ENCODE measurements around the gene GABRB1.

Gene GABRB1

DNA sequence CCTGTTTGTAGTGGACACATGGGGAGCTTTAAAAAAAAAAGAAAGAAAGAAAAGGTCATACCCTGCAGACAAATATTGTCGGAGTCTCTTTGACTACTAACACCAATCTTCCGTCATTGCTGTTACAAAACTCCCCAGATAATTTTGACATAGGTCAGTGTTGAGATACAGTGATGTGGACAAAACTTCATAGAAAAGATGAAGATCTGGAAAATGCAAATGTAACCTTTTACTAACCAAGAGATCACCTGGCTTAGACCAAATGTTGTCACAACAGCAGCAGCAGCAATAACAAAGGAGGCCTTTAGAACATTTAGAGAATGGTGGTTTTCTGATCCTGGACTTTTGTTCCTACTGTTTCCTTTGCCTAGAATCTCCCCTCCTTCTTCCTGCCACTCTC, 440.2 kb downstream of the GABRB1 start:
- no peak overlapping the region for H3K4me3 ChIP-seq
- no peak overlapping the region for H3K27ac ChIP-seq
- TF ChIP-seq, protein P1, sequence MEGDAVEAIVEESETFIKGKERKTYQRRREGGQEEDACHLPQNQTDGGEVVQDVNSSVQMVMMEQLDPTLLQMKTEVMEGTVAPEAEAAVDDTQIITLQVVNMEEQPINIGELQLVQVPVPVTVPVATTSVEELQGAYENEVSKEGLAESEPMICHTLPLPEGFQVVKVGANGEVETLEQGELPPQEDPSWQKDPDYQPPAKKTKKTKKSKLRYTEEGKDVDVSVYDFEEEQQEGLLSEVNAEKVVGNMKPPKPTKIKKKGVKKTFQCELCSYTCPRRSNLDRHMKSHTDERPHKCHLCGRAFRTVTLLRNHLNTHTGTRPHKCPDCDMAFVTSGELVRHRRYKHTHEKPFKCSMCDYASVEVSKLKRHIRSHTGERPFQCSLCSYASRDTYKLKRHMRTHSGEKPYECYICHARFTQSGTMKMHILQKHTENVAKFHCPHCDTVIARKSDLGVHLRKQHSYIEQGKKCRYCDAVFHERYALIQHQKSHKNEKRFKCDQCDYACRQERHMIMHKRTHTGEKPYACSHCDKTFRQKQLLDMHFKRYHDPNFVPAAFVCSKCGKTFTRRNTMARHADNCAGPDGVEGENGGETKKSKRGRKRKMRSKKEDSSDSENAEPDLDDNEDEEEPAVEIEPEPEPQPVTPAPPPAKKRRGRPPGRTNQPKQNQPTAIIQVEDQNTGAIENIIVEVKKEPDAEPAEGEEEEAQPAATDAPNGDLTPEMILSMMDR (IDR thresholded peaks at IDR 0.05): no peak
- no peak for DNase-seq (ENCODE audit: low spot score)

- no peak for DNase-seq (ENCODE audit: low spot score)
- TF ChIP-seq, protein P1 (IDR thresholded peaks at IDR 0.05): no peak
- no peak overlapping the region for H3K4me3 ChIP-seq
- H3K27ac ChIP-seq: no peak overlapping the region
Observed at GRCh38 chr4:47473141-47473750, 441.9 kb downstream of the GABRB1 start.

- Histone ChIP-seq H3K4me3 (no peak overlapping the region), H3K27ac (no peak overlapping the region)
- no peak for DNase-seq (ENCODE audit: low spot score)
- TF ChIP-seq, protein P1 (IDR thresholded peaks at IDR 0.05): no peak
Observed at GRCh38 chr4:47474799-47475198, 443.4 kb downstream of the GABRB1 start.

GRCh38 chr4:47475411-47475810, 444.0 kb downstream of the GABRB1 start:
- Histone ChIP-seq H3K27ac (no peak overlapping the region), H3K4me3 (no peak overlapping the region)
- DNase-seq (ENCODE audit: low spot score): no peak
- TF ChIP-seq, protein P1 (IDR thresholded peaks at IDR 0.05): no peak

Data from coronary artery (tissue), 2 donors.